Measurements from ENCODE around the gene FBF1. TPM values are rescaled to one million over a fixed set of nuclear protein-coding genes. Genes with fewer than 3 reads are reported as not detected.

The FBF1 gene
- total and polyA plus RNA-seq, 9 of the 15 experiments (the other 6 are each of a cell fraction or from before 2014, with no cell fraction given): 0.46 to 14.9 (median 7.5) TPM

GRCh38 chr17:75896415-75897159, 44.3 kb downstream of the FBF1 start, which contains the start of gene TRIM65 (continued):
- TF ChIP-seq RNF219 (CRISPR knock-in tag; IDR thresholded peaks at IDR 0.05) (no peak), ZNF778 (CRISPR knock-in tag; IDR thresholded peaks at IDR 0.05) (no peak), BHLHE40 (IDR thresholded peaks at IDR 0.05; ENCODE audit: low read length) (peak; percentile 35; the same call in 1 of the 2 replicates), RFX5 (IDR thresholded peaks at IDR 0.05; ENCODE audit: low read depth, low read length) (no peak), BRF2 (IDR thresholded peaks at IDR 0.05; ENCODE audit: borderline replicate concordance, insufficient read depth, insufficient read length) (no peak), GTF3C2 (IDR thresholded peaks at IDR 0.05; ENCODE audit: borderline replicate concordance, extremely low read depth, insufficient read length) (no peak), RFX1 (IDR thresholded peaks at IDR 0.05) (no peak), CTCFL (IDR thresholded peaks at IDR 0.05; ENCODE audit: borderline replicate concordance, insufficient read depth, low read depth, low read length, poor library complexity, severe bottlenecking) (peak; percentile 52), MTA3 (IDR thresholded peaks at IDR 0.05; ENCODE audit: borderline replicate concordance) (0 out of 2 replicates have a peak, but pooled peaks have one; percentile 30), ZNF76 (CRISPR knock-in tag; IDR thresholded peaks at IDR 0.05; ENCODE audit: borderline replicate concordance) (no peak), CBX1 (IDR thresholded peaks at IDR 0.05; ENCODE audit: low read depth) (peak; percentile 10; the same call in 1 of the 2 replicates), TOE1 (IDR thresholded peaks at IDR 0.05; ENCODE audit: borderline replicate concordance) (no peak), TOE1 (CRISPR knock-in tag; IDR thresholded peaks at IDR 0.05; ENCODE audit: borderline replicate concordance, low read depth) (no peak), ZNF253 (CRISPR knock-in tag; conservative IDR thresholded peaks at IDR 0.05) (no peak), FOXM1 (IDR thresholded peaks at IDR 0.05; ENCODE audit: low read depth) (no peak), FOXM1 (CRISPR knock-in tag; IDR thresholded peaks at IDR 0.05; ENCODE audit: low read depth) (no peak), GMEB1 (CRISPR knock-in tag; IDR thresholded peaks at IDR 0.05) (peak; percentile 58; the same call in 1 of the 2 replicates)
